K562 (cell line): ENCODE measurements around the gene ALPK1.

Experiments used
- ATF6 ChIP-seq: sonication (generic); formaldehyde crosslinking; IDR thresholded peaks from 2 replicates; pipeline ENCODE4 v1.4.0; 2020; ENCODE audit warnings: mild to moderate bottlenecking, missing genetic modification reagents
- BRCA1 ChIP-seq, 2 experiments: fragments of 450-650 bp in 1 of 2; sonication (generic) in 1 of 2; formaldehyde crosslinking in 1 of 2; IDR thresholded peaks; 2 replicates each; pipeline versions ENCODE4 v1.5.0 to v1.6.1; 2017 to 2020; ENCODE audit warnings: mild to moderate bottlenecking in 1 of 2, missing genetic modification reagents in 1 of 2
- CREB1 ChIP-seq, 2 experiments: sonication (generic) in 1 of 2; formaldehyde crosslinking in 1 of 2; IDR thresholded peaks; 2 replicates each; pipeline versions ENCODE4 v1.6.1 to v1.8.0; 2012 to 2022; ENCODE audit warnings: inconsistent platforms in 1 of 2, mild to moderate bottlenecking in 1 of 2, missing genetic modification reagents in 1 of 2, moderate library complexity in 1 of 2
- CTCF ChIP-seq, 3 experiments: IDR thresholded peaks in 2 of 3; conservative IDR thresholded peaks in 1 of 3; 2 replicates each; pipeline ENCODE4 v1.5.1; 2011 to 2012; ENCODE audit warnings: low read length in 3 of 3, mild to moderate bottlenecking in 3 of 3, control low read depth in 2 of 3, improper control_type of control experiment in 1 of 3, inconsistent platforms in 1 of 3, low read depth in 1 of 3, mixed read lengths in 1 of 3, moderate library complexity in 1 of 3; ENCODE audit not compliant: insufficient read depth in 2 of 3
- HIVEP1 ChIP-seq: fragments of 250-450 bp; sonication (Bioruptor Pico); IDR thresholded peaks from 2 replicates; pipeline ENCODE4 v1.4.0; 2020; ENCODE audit warnings: mild to moderate bottlenecking
- MITF ChIP-seq: IDR thresholded peaks from 2 replicates; pipeline ENCODE4 v1.6.1; 2014; ENCODE audit warnings: antibody characterized with exemption
- MYBL2 ChIP-seq, 2 experiments: fragments of 450-650 bp in 1 of 2; sonication (generic) in 1 of 2; formaldehyde crosslinking in 1 of 2; IDR thresholded peaks; 2 replicates each; pipeline versions ENCODE4 v1.6.1 to v1.8.1; 2017 to 2022; ENCODE audit warnings: borderline replicate concordance in 1 of 2, inconsistent platforms in 1 of 2, low read depth in 1 of 2, mild to moderate bottlenecking in 1 of 2, missing genetic modification reagents in 1 of 2, moderate library complexity in 1 of 2
- NEUROD1 ChIP-seq: fragments of 150-350 bp; IDR thresholded peaks from 2 replicates; pipeline ENCODE4 v1.6.1; 2014; ENCODE audit warnings: borderline replicate concordance, low read length, low read depth; ENCODE audit not compliant: partially characterized antibody
- NFRKB ChIP-seq: fragments of 450-650 bp; IDR thresholded peaks from 2 replicates; pipeline ENCODE4 v1.6.1; 2016; ENCODE audit warnings: low read depth
- POLR2AphosphoS5 ChIP-seq: IDR thresholded peaks from 2 replicates; pipeline ENCODE4 v1.6.1; 2011; ENCODE audit warnings: mild to moderate bottlenecking, low read depth, low read length, moderate library complexity; ENCODE audit not compliant: control insufficient read depth, insufficient read depth
- SMARCC2 ChIP-seq: fragments of 450-650 bp; IDR thresholded peaks from 2 replicates; pipeline ENCODE4 v1.6.1; 2017; ENCODE audit warnings: antibody characterized with exemption, moderate library complexity, mild to moderate bottlenecking, low read depth
- SMC3 ChIP-seq: conservative IDR thresholded peaks from 2 replicates; pipeline ENCODE4 v1.6.1; 2011; ENCODE audit warnings: low read depth, low read length, improper control_type of control experiment; ENCODE audit not compliant: insufficient read depth

GRCh38 chr4:112282860-112283667, 14.1 kb upstream of the ALPK1 start:
- TF ChIP-seq SMC3: no peak
- no peak for TF ChIP-seq MYBL2 (IDR thresholded peaks at IDR 0.05; ENCODE audit: low read depth)
- TF ChIP-seq MYBL2 (CRISPR knock-in tag; IDR thresholded peaks at IDR 0.05; ENCODE audit: borderline replicate concordance): no peak
- no peak for TF ChIP-seq POLR2AphosphoS5
- TF ChIP-seq CREB1 (IDR thresholded peaks at IDR 0.05): no peak
- TF ChIP-seq CREB1 (CRISPR knock-in tag; IDR thresholded peaks at IDR 0.05): no peak
- no peak for TF ChIP-seq BRCA1 (IDR thresholded peaks at IDR 0.05)
- TF ChIP-seq BRCA1 (CRISPR knock-in tag; IDR thresholded peaks at IDR 0.05): no peak
- TF ChIP-seq SMARCC2: no peak
- no peak for TF ChIP-seq MITF
- no peak for TF ChIP-seq NEUROD1
- TF ChIP-seq NFRKB: no peak
- no peak for TF ChIP-seq HIVEP1
- TF ChIP-seq ATF6 (CRISPR knock-in tag): no peak
- TF ChIP-seq CTCF (IDR thresholded peaks at IDR 0.05 in 2 of 3, conservative IDR thresholded peaks at IDR 0.05 in 1 of 3; ENCODE audit: insufficient read depth in 2 of 3, low read depth in 1 of 3, low read length in 3 of 3): no peak
